Neuron (in vitro differentiated cells): ENCODE measurements around the gene TAS2R31.

Source experiments
- H2AFZ ChIP-seq: one replicate; pipeline ENCODE4 v1.6.1; 2013; ENCODE audit warnings: low read depth, mild to moderate bottlenecking, inconsistent platforms, low read length, moderate library complexity
- H3K27me3 ChIP-seq: one replicate; pipeline ENCODE4 v1.6.1; 2013; ENCODE audit warnings: low read length; ENCODE audit not compliant: insufficient read depth
- H3K36me3 ChIP-seq: one replicate; pipeline ENCODE4 v1.6.1; 2013; ENCODE audit warnings: low read length; ENCODE audit not compliant: insufficient read depth
- H3K4me1 ChIP-seq: one replicate; pipeline ENCODE4 v1.6.1; 2013; ENCODE audit warnings: low read length; ENCODE audit not compliant: insufficient read depth
- H3K4me3 ChIP-seq: 2 replicates; pipeline ENCODE4 v1.5.1; 2013; ENCODE audit warnings: mild to moderate bottlenecking, low read length, moderate library complexity
- H3K9me3 ChIP-seq: one replicate; pipeline ENCODE4 v1.6.1; 2013; ENCODE audit warnings: low read length

The TAS2R31 gene

GRCh38 chr12:10982244-10982643 lies 49.0 kb downstream of the TAS2R31 start:
- Histone ChIP-seq H3K9me3 (peaks cover 2% of the 10 kb centered on the region), H2AFZ (no peak overlapping the region), H3K4me3 (no peak overlapping the region), H3K4me1 (no peaks in the 10 kb centered on the region), H3K36me3 (no peaks in the 10 kb centered on the region), H3K27me3 (no peaks in the 10 kb centered on the region)
